Measurements from ENCODE around the gene PIGM. TPM values are rescaled to one million over a fixed set of nuclear protein-coding genes. Genes with fewer than 3 reads are reported as not detected.

Gene PIGM
- total and polyA plus RNA-seq, 2 experiments from 2014 or later: 6.3 to 10.5 TPM

DNA sequence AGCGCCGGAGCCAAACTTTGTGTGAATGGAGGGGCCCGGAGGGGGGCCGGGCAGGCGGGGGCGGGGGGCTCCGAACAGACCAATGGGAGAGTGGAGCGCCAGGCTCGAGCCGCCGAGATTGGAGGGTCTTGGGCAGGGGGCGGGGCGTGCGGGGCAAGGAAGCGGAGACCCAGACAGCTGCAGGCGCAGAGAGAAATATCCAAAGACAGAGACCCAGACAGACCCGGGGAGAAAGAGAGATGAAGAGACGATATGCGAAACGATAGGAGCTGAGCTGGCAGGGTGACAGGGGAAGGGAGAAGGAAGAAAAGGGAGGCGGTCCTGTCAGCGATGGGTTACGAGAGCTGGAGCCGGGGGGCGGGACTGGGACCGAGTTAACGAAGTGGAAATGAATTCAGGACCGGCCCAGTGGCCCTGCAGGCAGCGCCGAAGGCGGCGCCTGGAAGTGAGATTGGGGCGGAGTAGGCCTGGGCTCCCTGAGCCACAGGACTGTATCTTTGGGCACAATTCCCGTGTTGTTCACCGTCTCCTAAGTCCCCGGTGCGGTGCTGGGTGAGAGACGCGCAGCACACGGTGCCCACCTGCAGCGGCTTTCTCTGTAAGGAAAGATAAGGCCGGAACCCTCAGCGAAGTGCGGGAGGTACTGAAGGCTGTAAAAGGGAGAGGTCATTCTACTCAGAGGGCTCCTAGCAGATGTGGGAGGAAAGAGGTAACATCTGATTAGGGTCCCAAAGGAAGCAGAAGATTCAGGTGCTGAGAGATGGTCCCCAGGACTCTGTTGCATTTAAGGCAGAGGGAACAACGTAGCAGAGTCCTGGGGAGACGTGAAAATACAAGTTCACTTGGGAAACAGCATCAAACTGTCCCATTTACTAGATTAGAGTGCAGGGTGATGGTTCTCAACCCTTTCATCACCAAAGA lies 38.7 kb upstream of the PIGM start:
- H3K27me3 ChIP-seq: peaks cover 25% of the 10 kb centered on the region
- H3K9me2 ChIP-seq (replicated peaks; ENCODE audit: insufficient read depth): no peaks in the 10 kb centered on the region
- H3K4me1 ChIP-seq (ENCODE audit: insufficient read depth): no peaks in the 10 kb centered on the region
- H4K20me1 ChIP-seq (ENCODE audit: insufficient read depth, poor library complexity, severe bottlenecking): no peaks in the 10 kb centered on the region
- TF ChIP-seq EZH2 (IDR thresholded peaks at IDR 0.05; ENCODE audit: borderline replicate concordance): no peak
- no peak for TF ChIP-seq EZH2phosphoT487 (IDR thresholded peaks at IDR 0.05; ENCODE audit: low read depth, severe bottlenecking, unreplicated experiment)
- TF ChIP-seq, protein P1, sequence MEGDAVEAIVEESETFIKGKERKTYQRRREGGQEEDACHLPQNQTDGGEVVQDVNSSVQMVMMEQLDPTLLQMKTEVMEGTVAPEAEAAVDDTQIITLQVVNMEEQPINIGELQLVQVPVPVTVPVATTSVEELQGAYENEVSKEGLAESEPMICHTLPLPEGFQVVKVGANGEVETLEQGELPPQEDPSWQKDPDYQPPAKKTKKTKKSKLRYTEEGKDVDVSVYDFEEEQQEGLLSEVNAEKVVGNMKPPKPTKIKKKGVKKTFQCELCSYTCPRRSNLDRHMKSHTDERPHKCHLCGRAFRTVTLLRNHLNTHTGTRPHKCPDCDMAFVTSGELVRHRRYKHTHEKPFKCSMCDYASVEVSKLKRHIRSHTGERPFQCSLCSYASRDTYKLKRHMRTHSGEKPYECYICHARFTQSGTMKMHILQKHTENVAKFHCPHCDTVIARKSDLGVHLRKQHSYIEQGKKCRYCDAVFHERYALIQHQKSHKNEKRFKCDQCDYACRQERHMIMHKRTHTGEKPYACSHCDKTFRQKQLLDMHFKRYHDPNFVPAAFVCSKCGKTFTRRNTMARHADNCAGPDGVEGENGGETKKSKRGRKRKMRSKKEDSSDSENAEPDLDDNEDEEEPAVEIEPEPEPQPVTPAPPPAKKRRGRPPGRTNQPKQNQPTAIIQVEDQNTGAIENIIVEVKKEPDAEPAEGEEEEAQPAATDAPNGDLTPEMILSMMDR (IDR thresholded peaks at IDR 0.05; ENCODE audit: poor library complexity): no peak
- WGBS (ENCODE audit: low lambda C conversion rate, missing lambda C conversion rate): 2% methylated on average over 40 of the region's 46 CpGs
- H3K4me2 ChIP-seq: peak overlapping the region; percentile 88
- peak overlapping the region; percentile 29 for H3K4me3 ChIP-seq
- H3K79me2 ChIP-seq: no peaks in the 10 kb centered on the region
- H3K9me3 ChIP-seq (ENCODE audit: low read depth): no peaks in the 10 kb centered on the region
- DNase-seq (ENCODE audit: low spot score): peak; percentile 75
- H2AFZ ChIP-seq: peak overlapping the region; percentile 85
- no peaks in the 10 kb centered on the region for H3K36me3 ChIP-seq (replicated peaks; ENCODE audit: insufficient read depth, low read depth)
- no peak overlapping the region for H3K27ac ChIP-seq

- no peaks in the 10 kb centered on the region for H3K36me3 ChIP-seq (replicated peaks; ENCODE audit: insufficient read depth, low read depth)
- H4K20me1 ChIP-seq (ENCODE audit: insufficient read depth, poor library complexity, severe bottlenecking): no peaks in the 10 kb centered on the region
- H3K79me2 ChIP-seq: no peaks in the 10 kb centered on the region
- no peak within 1 kb of the TSS for H3K27ac ChIP-seq
- H3K9me2 ChIP-seq (replicated peaks; ENCODE audit: insufficient read depth): no peaks in the 10 kb centered on the region
- 31% methylated on average over 13 of the region's 32 CpGs for WGBS (ENCODE audit: low lambda C conversion rate, missing lambda C conversion rate)
- H3K4me3 ChIP-seq: peak within 1 kb of the TSS; percentile 29
- no peak for TF ChIP-seq EZH2 (IDR thresholded peaks at IDR 0.05; ENCODE audit: borderline replicate concordance)
- TF ChIP-seq, protein P1 (IDR thresholded peaks at IDR 0.05; ENCODE audit: poor library complexity): no peak
- TF ChIP-seq EZH2phosphoT487 (IDR thresholded peaks at IDR 0.05; ENCODE audit: low read depth, severe bottlenecking, unreplicated experiment): no peak
- H3K4me1 ChIP-seq (ENCODE audit: insufficient read depth): no peaks in the 10 kb centered on the region
- no peak for DNase-seq (ENCODE audit: low spot score)
- peaks cover 25% of the 10 kb centered on the region for H3K27me3 ChIP-seq
- peak within 1 kb of the TSS; percentile 88 for H3K4me2 ChIP-seq
- no peaks in the 10 kb centered on the region for H3K9me3 ChIP-seq (ENCODE audit: low read depth)
- H2AFZ ChIP-seq: peak within 1 kb of the TSS; percentile 85
Measured at GRCh38 chr1:160069460-160070231, 37.9 kb upstream of the PIGM start, which contains the start of gene KCNJ10. Gene KCNJ10, minus strand, starts transcription at chr1:160070160. Its CDS starts 27,628 bp downstream, at chr1:160042532.

DNA sequence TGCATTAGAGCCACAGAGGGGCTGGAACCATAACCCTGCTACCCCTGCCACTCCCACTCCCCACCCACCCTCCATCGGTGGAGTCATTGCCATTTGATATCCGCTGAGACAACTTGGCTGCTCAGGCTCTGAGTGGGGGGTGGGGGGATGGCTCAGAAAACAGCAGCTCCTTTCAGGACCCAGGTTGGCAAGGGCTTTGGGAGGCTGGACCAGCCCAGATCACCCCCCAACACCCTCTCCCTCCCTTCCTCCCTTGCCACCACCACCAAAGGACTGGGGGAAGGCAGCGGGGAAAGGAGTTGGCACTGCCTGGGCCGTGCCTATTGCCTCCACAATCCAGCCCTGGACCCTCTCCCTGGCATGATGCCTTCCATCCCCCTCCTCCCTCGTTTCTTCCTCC lies 36.4 kb upstream of the PIGM start:
- H3K9me3 ChIP-seq (ENCODE audit: low read depth): no peaks in the 10 kb centered on the region
- no peak for DNase-seq (ENCODE audit: low spot score)
- H3K9me2 ChIP-seq (replicated peaks; ENCODE audit: insufficient read depth): no peaks in the 10 kb centered on the region
- no peaks in the 10 kb centered on the region for H4K20me1 ChIP-seq (ENCODE audit: insufficient read depth, poor library complexity, severe bottlenecking)
- H3K4me2 ChIP-seq: no peak overlapping the region
- no peak overlapping the region for H3K4me3 ChIP-seq
- peaks cover 25% of the 10 kb centered on the region for H3K27me3 ChIP-seq
- no peak overlapping the region for H3K27ac ChIP-seq
- H3K4me1 ChIP-seq (ENCODE audit: insufficient read depth): no peaks in the 10 kb centered on the region
- TF ChIP-seq EZH2 (IDR thresholded peaks at IDR 0.05; ENCODE audit: borderline replicate concordance) (no peak), EZH2phosphoT487 (IDR thresholded peaks at IDR 0.05; ENCODE audit: low read depth, severe bottlenecking, unreplicated experiment) (no peak)
- TF ChIP-seq, protein P1 (IDR thresholded peaks at IDR 0.05; ENCODE audit: poor library complexity): no peak
- no peaks in the 10 kb centered on the region for H3K79me2 ChIP-seq
- H2AFZ ChIP-seq: no peak overlapping the region
- 75% methylated on average over 5 of the region's 5 CpGs for WGBS (ENCODE audit: low lambda C conversion rate, missing lambda C conversion rate)
- H3K36me3 ChIP-seq (replicated peaks; ENCODE audit: insufficient read depth, low read depth): no peaks in the 10 kb centered on the region

Data from hepatocyte (in vitro differentiated cells).